KMS-11 (cell line): ENCODE measurements around the gene KLHL33.

Experiments used
- H2AFZ ChIP-seq: fragments of 200-600 bp; sonication (generic); 2 replicates; pipeline ENCODE4 v1.6.1; 2016; ENCODE audit warnings: antibody characterized with exemption, mixed run types, low read depth
- H3K27ac ChIP-seq: fragments of 200-600 bp; sonication (generic); 2 replicates; pipeline ENCODE4 v1.6.1; 2016; ENCODE audit warnings: mild to moderate bottlenecking, mixed run types
- H3K27me3 ChIP-seq: fragments of 200-600 bp; sonication (generic); 2 replicates; pipeline ENCODE4 v1.6.1; 2017; ENCODE audit warnings: mild to moderate bottlenecking, low read depth, mixed run types, moderate library complexity; ENCODE audit not compliant: insufficient read depth
- H3K36me3 ChIP-seq: fragments of 200-600 bp; sonication (generic); 2 replicates; pipeline ENCODE4 v1.6.1; 2017; ENCODE audit warnings: mild to moderate bottlenecking, mixed run types; ENCODE audit not compliant: insufficient read depth
- H3K4me1 ChIP-seq: fragments of 200-600 bp; sonication (generic); 2 replicates; pipeline ENCODE4 v1.6.1; 2016; ENCODE audit warnings: mild to moderate bottlenecking, low read depth, mixed run types; ENCODE audit not compliant: poor library complexity, severe bottlenecking
- H3K4me2 ChIP-seq: fragments of 200-600 bp; sonication (generic); 2 replicates; pipeline ENCODE4 v1.7.0; 2016; ENCODE audit warnings: mild to moderate bottlenecking, mixed run types
- H3K4me3 ChIP-seq: fragments of 200-600 bp; sonication (generic); IDR thresholded peaks from 2 replicates; pipeline ENCODE4 v1.6.1; 2017; ENCODE audit warnings: low read depth, low read length, mixed read lengths; ENCODE audit not compliant: insufficient read depth
- H3K79me2 ChIP-seq: fragments of 200-600 bp; sonication (generic); 2 replicates; pipeline ENCODE4 v1.6.1; 2016; ENCODE audit warnings: low read depth, mixed run types; ENCODE audit not compliant: insufficient read depth
- H3K9ac ChIP-seq: fragments of 200-600 bp; sonication (generic); 2 replicates; pipeline ENCODE4 v1.6.1; 2016; ENCODE audit warnings: mild to moderate bottlenecking, mixed run types
- H4K20me1 ChIP-seq: fragments of 200-600 bp; sonication (generic); 2 replicates; pipeline ENCODE4 v1.6.1; 2016; ENCODE audit warnings: mild to moderate bottlenecking, mixed run types; ENCODE audit not compliant: insufficient read depth
- CTCF ChIP-seq: fragments of 200-600 bp; sonication (generic); conservative IDR thresholded peaks from 2 replicates; pipeline ENCODE4 v1.6.1; 2017; ENCODE audit warnings: low read depth, mild to moderate bottlenecking, antibody characterized with exemption, low read length, moderate library complexity, mixed read lengths

The KLHL33 gene

DNA sequence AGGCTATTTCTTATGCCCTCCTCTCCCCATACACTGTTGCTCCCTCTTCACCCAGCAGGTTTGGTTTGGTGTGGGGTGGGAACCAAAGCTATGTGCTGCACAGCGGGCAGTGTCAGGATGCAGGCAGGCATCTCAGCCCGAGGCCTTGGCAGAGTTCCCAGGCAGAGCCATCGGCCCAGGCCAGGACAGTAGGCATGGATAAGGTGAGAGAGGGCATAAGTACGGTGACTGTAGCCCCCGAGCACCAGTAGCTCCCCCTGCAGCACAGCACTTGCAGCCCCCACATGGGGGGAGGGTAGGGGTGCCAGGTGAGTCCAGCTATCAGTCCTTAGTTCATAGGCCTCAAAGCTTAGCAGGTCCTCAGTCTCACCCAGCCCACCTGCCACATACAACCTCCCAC, 7.2 kb downstream of the KLHL33 start:
- no peak overlapping the region for H3K27ac ChIP-seq
- no peaks in the 10 kb centered on the region for H3K4me1 ChIP-seq
- no peak overlapping the region for H3K4me2 ChIP-seq
- no peaks in the 10 kb centered on the region for H3K27me3 ChIP-seq
- H3K4me3 ChIP-seq = no peak overlapping the region
- no peak overlapping the region for H3K9ac ChIP-seq
- H3K79me2 ChIP-seq = no peaks in the 10 kb centered on the region
- H2AFZ ChIP-seq = no peak overlapping the region
- H4K20me1 ChIP-seq = no peaks in the 10 kb centered on the region
- H3K36me3 ChIP-seq = no peaks in the 10 kb centered on the region
- TF ChIP-seq CTCF = no peak

- Histone ChIP-seq H2AFZ (no peak overlapping the region), H3K9ac (no peak overlapping the region), H3K27me3 (no peaks in the 10 kb centered on the region), H3K27ac (no peak overlapping the region), H3K4me1 (no peaks in the 10 kb centered on the region), H3K79me2 (no peaks in the 10 kb centered on the region), H3K4me3 (no peak overlapping the region), H3K4me2 (no peak overlapping the region), H4K20me1 (no peaks in the 10 kb centered on the region), H3K36me3 (no peaks in the 10 kb centered on the region)
- no peak for TF ChIP-seq CTCF
Observed at GRCh38 chr14:20428010-20428365, 8.0 kb downstream of the KLHL33 start.

- no peaks in the 10 kb centered on the region for H3K79me2 ChIP-seq
- no peak overlapping the region for H3K4me3 ChIP-seq
- no peak for TF ChIP-seq CTCF
- H4K20me1 ChIP-seq = no peaks in the 10 kb centered on the region
- no peaks in the 10 kb centered on the region for H3K4me1 ChIP-seq
- H3K36me3 ChIP-seq = no peaks in the 10 kb centered on the region
- no peak overlapping the region for H2AFZ ChIP-seq
- H3K4me2 ChIP-seq = no peak overlapping the region
- no peak overlapping the region for H3K27ac ChIP-seq
- no peak overlapping the region for H3K9ac ChIP-seq
- H3K27me3 ChIP-seq = no peaks in the 10 kb centered on the region
Observed at GRCh38 chr14:20427231-20428009, 8.5 kb downstream of the KLHL33 start.

- TF ChIP-seq CTCF = no peak
- H3K4me3 ChIP-seq = no peak overlapping the region
- no peaks in the 10 kb centered on the region for H3K79me2 ChIP-seq
- no peak overlapping the region for H3K27ac ChIP-seq
- no peaks in the 10 kb centered on the region for H3K27me3 ChIP-seq
- H3K4me2 ChIP-seq = no peak overlapping the region
- no peaks in the 10 kb centered on the region for H3K4me1 ChIP-seq
- H3K36me3 ChIP-seq = no peaks in the 10 kb centered on the region
- no peak overlapping the region for H2AFZ ChIP-seq
- no peaks in the 10 kb centered on the region for H4K20me1 ChIP-seq
- H3K9ac ChIP-seq = no peak overlapping the region
Observed at GRCh38 chr14:20424851-20425250, 11.1 kb downstream of the KLHL33 start.
